ENCODE data around the gene CARNS1. TPM values are rescaled to one million over a fixed set of nuclear protein-coding genes. Genes with fewer than 3 reads are reported as not detected.

CARNS1 gene
- total and polyA plus RNA-seq, 11 donors: 0.89 to 33.6 (median 6.2) TPM

DNA sequence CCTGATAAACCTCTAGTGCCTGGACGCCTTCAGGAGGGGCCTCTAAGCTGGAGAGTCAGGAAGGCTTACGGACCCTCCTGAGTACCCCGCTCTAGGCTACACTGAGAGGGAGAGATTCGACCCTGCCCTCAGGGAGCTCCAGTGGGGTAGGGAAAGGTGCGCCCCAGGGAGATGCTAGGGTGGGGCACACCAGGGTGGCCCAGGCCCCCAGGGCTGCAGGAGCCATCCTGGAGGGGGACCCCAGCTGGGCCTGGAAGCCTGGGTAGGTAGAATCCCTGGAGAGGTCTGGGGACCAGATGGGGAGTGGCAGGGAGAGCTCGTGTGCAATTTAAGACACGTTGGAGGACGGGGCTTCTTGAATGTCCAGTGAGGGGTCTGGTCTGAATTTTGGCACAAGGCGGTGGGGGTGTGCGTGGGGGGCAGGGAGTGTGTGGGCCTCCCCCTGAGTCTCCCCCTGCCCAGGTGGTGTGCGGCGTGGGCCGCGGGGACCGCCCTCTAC is 4.7 kb downstream of the CARNS1 start:
- H3K27ac ChIP-seq: peak overlapping the region; percentile 79 to 97 (median 92)
- intact Hi-C loops (cut with DNase I): loop anchor here in 3 of 10 donors (2.0 to 5.0 kb wide), 3 partner anchors 17 to 89 kb away; partner anchors contain the start of gene CDK2AP2 (in 1 of the 3)
- H3K27me3 ChIP-seq: peaks cover 0 to 8% (median 0%) of the 10 kb centered on the region in 9 donors
- DNase-seq (no peak), ATAC-seq (no peak)
- WGBS, 4 donors: 26 to 40% (median 37%) methylated on average over 10 to 15 of the region's 15 CpGs
- no peaks in the 10 kb centered on the region for H3K9me3 ChIP-seq
- TF ChIP-seq CTCF (IDR thresholded peaks at IDR 0.05): no peak
- peaks cover 3 to 63% (median 41%) of the 10 kb centered on the region in 12 donors for H3K4me1 ChIP-seq
- no peaks in the 10 kb centered on the region for H3K36me3 ChIP-seq
- H3K4me3 ChIP-seq: peak overlapping the region; percentile 32 to 89 (median 64)

DNA sequence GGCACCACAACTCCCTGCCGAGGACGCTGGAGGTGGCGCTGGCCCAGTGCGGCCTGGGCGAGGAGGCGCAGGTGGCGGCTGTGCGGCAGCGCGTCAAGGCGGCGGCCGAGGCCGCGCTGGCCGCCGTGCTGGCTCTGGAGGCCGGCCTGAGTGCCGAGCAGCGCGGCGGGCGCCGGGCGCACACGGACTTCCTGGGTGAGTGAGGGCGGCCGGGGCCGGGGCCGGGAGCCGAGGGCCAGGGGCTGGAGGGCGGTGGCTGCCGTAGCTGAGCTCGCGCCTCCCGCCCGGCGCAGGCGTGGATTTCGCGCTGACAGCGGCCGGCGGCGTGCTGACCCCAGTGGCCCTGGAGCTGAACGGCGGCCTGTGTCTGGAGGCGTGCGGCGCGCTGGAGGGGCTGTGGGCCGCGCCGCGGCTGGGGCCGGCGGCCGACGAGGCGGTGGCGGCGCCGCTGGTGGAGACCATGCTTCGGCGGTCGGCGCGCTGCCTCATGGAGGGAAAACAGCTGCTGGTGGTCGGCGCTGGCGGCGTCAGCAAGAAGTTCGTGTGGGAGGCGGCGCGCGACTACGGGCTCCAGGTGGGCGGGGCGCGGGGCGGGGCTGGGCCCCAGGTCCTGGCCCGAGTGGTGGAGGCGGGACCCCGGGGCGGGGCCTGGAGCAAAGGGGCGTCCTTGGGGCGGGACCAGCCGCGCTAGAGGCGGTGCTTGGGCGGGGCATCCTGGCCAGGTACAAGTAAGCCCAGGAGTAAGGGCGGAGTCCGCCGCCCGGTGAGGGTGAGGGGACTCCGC is 5.4 kb downstream of the CARNS1 start:
- WGBS, 4 donors: 0 to 1% (median 1%) methylated on average over 40 to 97 of the region's 97 CpGs
- TF ChIP-seq POLR2A (IDR thresholded peaks at IDR 0.05) (peak in 1 of 2 donors; percentile 81), CTCF (IDR thresholded peaks at IDR 0.05) (no peak)
- H3K27ac ChIP-seq: peak overlapping the region; percentile 79 to 97 (median 92)
- peaks cover 3 to 56% (median 37%) of the 10 kb centered on the region in 12 donors for H3K4me1 ChIP-seq
- ATAC-seq: peak; percentile 91 to 93 (median 92)
- H3K27me3 ChIP-seq: peaks cover 0 to 1% (median 0%) of the 10 kb centered on the region in 9 donors
- H3K4me3 ChIP-seq: peak overlapping the region; percentile 32 to 89 (median 64)
- H3K9me3 ChIP-seq: no peaks in the 10 kb centered on the region
- DNase-seq: peak; percentile 96 to 99 (median 97)
- H3K36me3 ChIP-seq: no peaks in the 10 kb centered on the region
- intact Hi-C loops (cut with DNase I): loop anchor here in 3 of 10 donors (2.0 to 5.0 kb wide), 3 partner anchors 18 to 88 kb away; partner anchors contain the start of gene CDK2AP2 (in 1 of the 3)

DNA sequence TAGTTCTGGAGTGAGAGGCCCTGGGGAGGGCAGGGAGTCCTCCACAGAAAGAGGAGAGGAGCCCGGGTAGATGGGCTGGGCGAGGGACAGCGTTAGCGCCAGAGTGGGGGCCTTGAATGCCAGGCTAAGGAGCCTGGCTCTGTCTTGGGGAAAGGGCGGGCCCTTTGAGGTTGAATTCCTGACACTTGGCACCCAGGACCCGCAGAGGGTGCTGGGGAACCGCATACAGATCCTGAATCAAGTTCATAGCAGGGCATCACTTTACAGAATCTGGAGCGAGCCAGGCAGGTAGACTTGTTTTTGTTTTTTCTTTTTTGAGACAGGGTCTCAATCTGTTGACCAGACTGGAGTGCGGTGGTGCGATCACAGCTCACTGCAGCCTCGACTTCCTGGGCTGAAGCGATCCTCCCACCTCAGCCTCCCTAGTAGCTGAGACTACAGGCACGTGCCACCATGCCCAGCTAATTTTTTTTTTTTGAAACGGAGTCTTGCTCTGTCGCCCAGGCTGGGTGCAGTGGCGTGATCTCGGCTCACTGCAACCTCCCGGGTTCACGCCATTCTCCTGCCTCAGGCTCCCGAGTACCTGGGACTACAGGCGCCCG is 6.1 kb downstream of the CARNS1 start:
- ATAC-seq (no peak), DNase-seq (no peak)
- Histone ChIP-seq H3K4me1 (peaks cover 3 to 49% (median 32%) of the 10 kb centered on the region in 12 donors), H3K27me3 (no peaks in the 10 kb centered on the region), H3K4me3 (peak overlapping the region in 9 of 12 donors; percentile 43 to 89 (median 67)), H3K9me3 (no peaks in the 10 kb centered on the region), H3K36me3 (no peaks in the 10 kb centered on the region), H3K27ac (peak overlapping the region in 9 of 12 donors; percentile 46 to 96 (median 92))
- intact Hi-C loops (cut with DNase I): loop anchor here in 3 of 10 donors (2.0 to 5.0 kb wide), 3 partner anchors 19 to 87 kb away; partner anchors contain the start of gene CDK2AP2 (in 1 of the 3)
- TF ChIP-seq CTCF (IDR thresholded peaks at IDR 0.05): no peak
- TF ChIP-seq POLR2A (IDR thresholded peaks at IDR 0.05): no peak
- 75 to 78% (median 77%) methylated on average over 22 of the region's 22 CpGs for whole genome bisulfite sequencing, 4 donors

- no peak for DNase-seq
- Histone ChIP-seq H3K36me3 (no peaks in the 10 kb centered on the region), H3K9me3 (no peaks in the 10 kb centered on the region), H3K4me1 (peaks cover 0 to 43% (median 25%) of the 10 kb centered on the region in 12 donors), H3K27ac (no peak overlapping the region), H3K4me3 (no peak overlapping the region), H3K27me3 (no peaks in the 10 kb centered on the region)
- ATAC-seq: no peak
- 71 to 78% (median 75%) methylated on average over 6 of the region's 6 CpGs for WGBS, 4 donors
- intact Hi-C loops (cut with DNase I): loop anchor here in 1 of 10 donors (5.0 kb wide), 1 partner anchor 79 kb away; no protein-coding TSS in a partner anchor
- TF ChIP-seq CTCF (IDR thresholded peaks at IDR 0.05): no peak
These were observed 7.4 kb downstream of the CARNS1 start for GRCh38 chr11:67422891-67423290.
